Measurements from ENCODE around the gene S100A16. TPM values are rescaled to one million over a fixed set of nuclear protein-coding genes. Genes with fewer than 3 reads are reported as not detected.

Gene S100A16
- polyA plus RNA-seq, 2 of the 4 experiments (the other 2 are of a cell fraction): 270 to 298 TPM

DNA sequence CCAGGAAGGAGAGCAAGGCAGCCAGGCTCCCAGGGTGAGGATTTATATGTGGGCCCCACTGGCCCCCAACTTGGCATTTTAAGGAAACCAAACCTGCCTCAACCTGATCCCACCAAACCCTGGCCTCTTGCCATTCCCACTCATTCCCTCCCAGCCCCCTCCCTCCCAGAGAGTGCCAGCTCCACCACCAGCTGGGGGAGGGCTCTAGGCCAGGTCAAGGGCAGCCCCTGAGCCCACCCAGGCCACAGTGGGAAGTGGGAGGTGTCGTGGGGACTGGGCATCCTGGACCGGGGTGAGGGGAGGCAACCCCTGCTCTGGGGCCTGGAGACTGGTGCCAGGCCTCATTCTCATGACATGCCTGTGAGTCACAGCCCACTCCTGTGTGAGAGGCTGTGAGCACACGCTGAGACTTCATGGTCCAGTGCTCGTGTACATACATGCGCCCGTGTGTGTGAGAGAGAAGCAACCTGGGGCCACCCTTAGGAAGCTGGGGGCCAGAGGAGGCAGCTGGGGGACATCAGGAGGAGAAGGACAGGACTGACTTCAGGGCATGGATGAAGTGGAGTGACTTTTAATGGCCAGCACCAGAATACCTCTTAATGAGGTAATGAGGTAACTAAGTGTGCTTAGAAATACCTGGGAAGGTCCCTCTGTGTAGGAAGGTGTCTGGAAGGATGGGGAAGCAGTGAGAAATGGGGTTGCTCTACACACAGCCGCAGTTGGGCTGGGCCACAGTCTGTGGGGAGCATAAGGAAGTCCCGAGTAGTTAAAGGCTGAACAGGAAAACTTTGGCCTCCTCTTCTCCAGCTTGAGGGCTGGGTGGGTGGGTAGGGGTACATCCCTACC is 47.2 kb downstream of the S100A16 start, which contains the start of gene S100A2:
S100A2 (minus strand) TSS at position 316 of the 846 bp plus-strand sequence. CDS start 1,967 bp downstream, outside the sequence.
- Histone ChIP-seq H3K27ac (peak within 1 kb of the TSS; percentile 97 to 100), H3K9me3 (no peaks in the 10 kb centered on the region), H3K4me3 (peak within 1 kb of the TSS; percentile 15; the same call in 1 of the 3 replicates), H3K4me2 (peak within 1 kb of the TSS; percentile 80), H3K4me1 (peaks cover 61% of the 10 kb centered on the region)
- ATAC-seq (peak; percentile 60 to 64), DNase-seq (ENCODE audit: low read depth in 1 of 2, low spot score in 1 of 2) (peak; percentile 88 to 90), FAIRE-seq (no peak)
- CTCF ChIA-PET: interaction anchor here (0.9 to 8.3 kb wide), 9 partner anchors 18 to 213 kb away, joined by 3 to 141 read pairs (median 5); partner anchors contain the start of genes S100A13, S100A3, S100A4 and S100A5
- POLR2A ChIA-PET: interaction anchor here (0.6 to 2.3 kb wide), 14 partner anchors 8 to 424 kb away, joined by 3 to 96 read pairs (median 6); partner anchors contain the start of genes CHTOP, S100A13, S100A4 and S100A5
- 5% methylated on average over 8 of the region's 8 CpGs for WGBS (ENCODE audit: missing lambda C conversion rate)
- TF ChIP-seq HOXA7 (CRISPR knock-in tag; IDR thresholded peaks at IDR 0.05) (peak; percentile 67; the same call in 1 of the 2 replicates), FOXS1 (CRISPR knock-in tag; IDR thresholded peaks at IDR 0.05) (peak; percentile 17; the same call in 1 of the 2 replicates), JUNB (IDR thresholded peaks at IDR 0.05) (peak; percentile 36; the same call in 1 of the 2 replicates), ATOH8 (CRISPR knock-in tag; IDR thresholded peaks at IDR 0.05; ENCODE audit: low read depth) (peak; percentile 91), MAZ (IDR thresholded peaks at IDR 0.05; ENCODE audit: borderline replicate concordance, low read depth, low read length) (no peak), TP53 (CRISPR knock-in tag; IDR thresholded peaks at IDR 0.05) (peak; percentile 85; the same call in 1 of the 2 replicates), HOXB5 (CRISPR knock-in tag; IDR thresholded peaks at IDR 0.05) (peak; percentile 83), JUN (IDR thresholded peaks at IDR 0.05) (no peak), EHMT2 (IDR thresholded peaks at IDR 0.05; ENCODE audit: low read depth) (no peak), HOXB13 (CRISPR knock-in tag; IDR thresholded peaks at IDR 0.05; ENCODE audit: low read depth) (peak; percentile 94), HEYL (CRISPR knock-in tag; IDR thresholded peaks at IDR 0.05) (peak; percentile 86), ZFP36 (IDR thresholded peaks at IDR 0.05; ENCODE audit: borderline replicate concordance, partially characterized antibody) (no peak), ZSCAN20 (CRISPR knock-in tag; IDR thresholded peaks at IDR 0.05) (0 out of 2 replicates have a peak, but pooled peaks have one; percentile 53), EHF (CRISPR knock-in tag; IDR thresholded peaks at IDR 0.05) (peak; percentile 74; the same call in 1 of the 2 replicates), POLR2A (IDR thresholded peaks at IDR 0.05; ENCODE audit: low read length) (0 out of 2 replicates have a peak, but pooled peaks have one; percentile 6), NPAS2 (CRISPR knock-in tag; IDR thresholded peaks at IDR 0.05; ENCODE audit: borderline replicate concordance) (peak; percentile 8; the same call in 1 of the 2 replicates), ZNF302 (CRISPR knock-in tag; IDR thresholded peaks at IDR 0.05) (peak; percentile 85), SMC3 (IDR thresholded peaks at IDR 0.05) (no peak), FOSL2 (IDR thresholded peaks at IDR 0.05) (peak; percentile 53; the same call in 1 of the 2 replicates), FOSL2 (CRISPR knock-in tag; IDR thresholded peaks at IDR 0.05) (peak; percentile 91), MAX (IDR thresholded peaks at IDR 0.05) (peak; percentile 91)

GRCh38 chr1:153563991-153564390 is 48.9 kb downstream of the S100A16 start:
- ATAC-seq (no peak), FAIRE-seq (no peak), DNase-seq (ENCODE audit: low read depth in 1 of 2, low spot score in 1 of 2) (no peak)
- Histone ChIP-seq H3K27ac (peak overlapping the region; percentile 97 to 100), H3K4me3 (no peak overlapping the region), H3K4me1 (peaks cover 59% of the 10 kb centered on the region), H3K4me2 (peak overlapping the region; percentile 80; the same call in 1 of the 3 replicates), H3K9me3 (no peaks in the 10 kb centered on the region)
- 90% methylated on average over 5 of the region's 7 CpGs for WGBS (ENCODE audit: missing lambda C conversion rate)
- POLR2A ChIA-PET: no interaction called here
- no peak for TF ChIP-seq JUN (IDR thresholded peaks at IDR 0.05)
- no peak for TF ChIP-seq MAZ (IDR thresholded peaks at IDR 0.05; ENCODE audit: borderline replicate concordance, low read depth, low read length)
- TF ChIP-seq FOSL2 (IDR thresholded peaks at IDR 0.05): no peak
- no peak for TF ChIP-seq FOSL2 (CRISPR knock-in tag; IDR thresholded peaks at IDR 0.05)
- TF ChIP-seq FOXS1 (CRISPR knock-in tag; IDR thresholded peaks at IDR 0.05): no peak
- TF ChIP-seq KDM1A (IDR thresholded peaks at IDR 0.05; ENCODE audit: low read depth): no peak
- TF ChIP-seq MYC (IDR thresholded peaks at IDR 0.05; ENCODE audit: borderline replicate concordance, low read length): no peak
- TF ChIP-seq ELK1 (IDR thresholded peaks at IDR 0.05; ENCODE audit: low read depth, low read length): no peak
- no peak for TF ChIP-seq CEBPB (IDR thresholded peaks at IDR 0.05)
- no peak for TF ChIP-seq ATOH8 (CRISPR knock-in tag; IDR thresholded peaks at IDR 0.05; ENCODE audit: low read depth)
- TF ChIP-seq NFE2L2 (conservative IDR thresholded peaks at IDR 0.05; ENCODE audit: low read length): no peak
- no peak for TF ChIP-seq HDAC2 (IDR thresholded peaks at IDR 0.05)
- no peak for TF ChIP-seq TFCP2L1 (CRISPR knock-in tag; IDR thresholded peaks at IDR 0.05)
- CTCF ChIA-PET: interaction anchor here (1.0 to 8.3 kb wide), 7 partner anchors 8 to 212 kb away, joined by 5 to 141 read pairs (median 8); partner anchors contain the start of genes S100A13, S100A3, S100A4 and S100A5

Measured in A549 (cell line).